Measurements from ENCODE around the gene TOMM5.

- TF ChIP-seq CTCF (conservative IDR thresholded peaks at IDR 0.05 in 1 of 2, IDR thresholded peaks at IDR 0.05 in 1 of 2; ENCODE audit: low read depth in 1 of 2, low read length in 2 of 2) (no peak), EZH2 (IDR thresholded peaks at IDR 0.05; ENCODE audit: low read length, missing control alignments) (no peak)
These were observed 36.6 kb downstream of the TOMM5 start for GRCh38 chr9:37555786-37556185.
